HG02852 (cell line): ENCODE results near the gene STARD10.
"Not testable (repeated sequence)": the region's sequence is repeated elsewhere in the genome, so short reads cannot be mapped to it uniquely, and the experiment has no call there.

Experiments
- ATAC-seq: cut with Tn5 transposase; IDR thresholded peaks from one replicate; pipeline ENCODE4 v1.9.1; 2021; ENCODE audit warnings: mild to moderate bottlenecking, moderate library complexity; ENCODE audit not compliant: unreplicated experiment

STARD10 gene

DNA sequence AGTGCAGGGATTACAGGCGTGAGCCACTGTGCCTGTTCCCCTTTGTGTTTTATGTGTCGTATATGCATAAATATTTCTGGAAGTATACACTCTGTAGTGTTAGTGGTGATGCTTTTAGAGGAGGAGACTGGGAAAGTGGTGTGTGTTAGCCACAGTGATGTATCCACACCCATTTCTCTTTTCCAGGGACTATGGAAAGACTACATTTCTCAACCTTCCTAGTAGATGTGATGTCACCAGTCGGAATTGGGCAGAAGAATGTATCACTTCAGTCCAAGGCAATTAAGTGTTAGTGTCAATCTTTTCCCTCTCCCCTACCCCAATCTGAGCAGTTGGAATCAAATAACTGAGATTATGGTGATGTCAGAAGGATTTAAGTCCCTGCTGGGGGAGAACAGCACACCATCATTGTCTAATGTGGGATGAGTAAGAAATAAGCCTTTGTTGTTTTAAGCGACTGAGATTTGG is 14.5 kb upstream of the STARD10 start:
- no peak for ATAC-seq

DNA sequence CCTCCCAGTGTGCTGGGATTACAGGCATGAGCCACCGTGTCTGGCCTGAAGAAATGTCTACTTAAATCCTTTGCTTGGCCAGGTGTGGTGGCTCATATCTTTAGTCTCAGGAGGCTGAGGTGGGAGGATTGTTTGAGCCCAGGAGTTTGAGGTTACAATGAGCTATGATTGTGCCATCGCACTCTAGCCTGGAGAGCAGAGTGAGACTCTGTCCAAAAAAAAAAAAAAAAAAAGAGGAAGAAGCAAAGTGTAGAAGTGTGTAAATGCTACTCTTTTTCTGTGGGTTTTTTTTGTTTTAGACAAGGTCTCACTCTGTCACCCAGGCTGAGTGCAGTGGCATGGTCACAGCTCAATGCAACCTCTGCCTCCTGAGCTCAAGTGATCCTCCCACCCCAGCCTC is 13.9 kb upstream of the STARD10 start:
- ATAC-seq, result no peak

- ATAC-seq, result no peak
These were observed 13.3 kb upstream of the STARD10 start for GRCh38 chr11:72807021-72807693.

DNA sequence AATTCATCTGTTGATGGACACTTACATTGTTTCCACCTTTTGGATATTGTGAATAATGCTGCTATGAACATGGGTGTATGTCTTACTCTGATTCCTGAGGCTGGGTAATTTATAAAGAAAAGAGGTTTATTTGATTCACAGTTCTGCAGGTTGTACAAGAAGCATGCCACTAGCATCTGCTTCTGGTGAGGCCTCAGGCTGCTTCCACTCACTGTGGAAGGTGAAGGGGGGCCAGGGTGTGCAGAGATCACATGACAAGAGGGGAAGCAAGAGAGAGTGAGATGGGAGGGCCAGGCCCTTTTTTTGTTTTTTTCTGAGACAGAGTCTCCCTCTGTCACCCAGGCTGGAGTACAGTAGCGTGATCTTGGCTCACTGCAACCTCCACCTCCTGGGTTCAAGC is 12.5 kb upstream of the STARD10 start:
- not testable (repeated sequence) for ATAC-seq

DNA sequence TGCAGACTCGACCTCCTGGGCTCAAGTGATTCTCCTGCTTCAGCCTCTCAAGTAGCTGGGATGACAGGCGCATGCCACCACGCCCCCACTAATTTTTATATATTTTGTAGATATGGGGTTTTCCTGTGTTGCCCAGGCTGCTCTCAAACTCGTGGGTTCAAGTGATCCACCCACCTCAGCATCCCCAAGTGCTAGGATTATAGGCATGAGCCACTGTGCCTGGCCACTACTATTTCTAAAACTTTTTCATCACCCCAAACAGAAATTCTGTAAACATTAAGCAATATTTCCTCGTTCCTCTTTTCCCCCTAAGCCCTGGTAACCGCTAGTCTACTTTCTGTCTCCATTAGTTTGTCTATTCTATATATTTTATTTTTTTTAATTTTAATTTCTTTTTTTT is 11.4 kb upstream of the STARD10 start:
- no peak for ATAC-seq

DNA sequence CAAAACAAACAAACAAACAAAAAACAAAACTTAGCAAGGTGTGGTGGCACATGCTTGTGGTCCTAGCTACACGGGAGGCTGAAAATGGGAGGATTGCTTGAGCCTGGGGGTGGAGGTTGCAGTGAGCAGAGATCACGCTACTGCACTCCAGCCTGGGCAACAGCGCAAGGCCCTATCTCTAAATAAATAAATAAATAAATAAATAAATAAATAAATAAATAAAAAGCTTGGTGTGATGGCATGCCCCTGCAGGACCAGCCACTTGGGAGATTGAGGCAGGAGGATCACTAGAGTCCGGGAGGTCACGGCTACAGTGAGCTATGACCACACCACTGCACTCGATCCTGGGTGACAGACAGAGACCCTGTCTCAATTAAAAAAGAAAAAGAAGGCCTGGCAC is 9.0 kb upstream of the STARD10 start:
- no peak for ATAC-seq

GRCh38 chr11:72799441-72799840 is 5.6 kb upstream of the STARD10 start:
- ATAC-seq, result no peak

DNA sequence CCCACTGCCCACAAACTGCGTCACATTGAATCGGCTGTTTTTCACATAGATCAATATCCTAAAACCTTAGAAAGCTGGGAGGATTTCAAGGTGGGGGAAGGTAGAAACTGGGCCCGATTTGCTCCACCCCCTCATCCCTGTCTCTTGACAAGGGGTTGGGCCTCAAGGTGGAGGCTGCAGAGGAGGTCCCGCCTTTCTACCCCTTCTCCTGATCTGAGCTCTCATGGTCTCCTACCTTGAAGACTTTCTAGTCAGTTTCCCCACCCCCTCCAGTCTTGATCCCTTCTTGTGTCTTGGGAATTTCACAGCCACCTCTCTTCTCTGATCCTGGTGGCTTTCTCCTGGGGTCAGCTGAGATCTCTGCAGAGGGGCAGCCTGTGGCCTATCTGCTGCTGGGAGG is 4.5 kb upstream of the STARD10 start:
- ATAC-seq, result no peak

DNA sequence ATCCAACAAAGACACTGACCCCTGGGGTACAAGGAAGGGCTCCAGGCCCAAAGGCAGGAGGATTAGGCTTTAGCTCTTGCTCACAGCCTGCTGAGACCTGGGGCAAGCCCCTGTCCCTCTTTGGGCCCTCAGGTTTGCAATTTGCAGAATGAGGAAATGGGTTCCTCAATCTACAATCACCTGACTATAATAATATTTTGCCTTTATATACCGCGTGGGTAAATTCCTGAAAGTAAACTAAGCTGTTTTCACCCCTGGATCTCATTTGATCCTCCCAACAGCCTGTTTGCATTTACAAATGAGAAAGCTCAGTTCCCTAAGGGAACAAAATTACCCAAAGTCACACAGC is 797 bp downstream of the STARD10 start:
- ATAC-seq, result no peak

DNA sequence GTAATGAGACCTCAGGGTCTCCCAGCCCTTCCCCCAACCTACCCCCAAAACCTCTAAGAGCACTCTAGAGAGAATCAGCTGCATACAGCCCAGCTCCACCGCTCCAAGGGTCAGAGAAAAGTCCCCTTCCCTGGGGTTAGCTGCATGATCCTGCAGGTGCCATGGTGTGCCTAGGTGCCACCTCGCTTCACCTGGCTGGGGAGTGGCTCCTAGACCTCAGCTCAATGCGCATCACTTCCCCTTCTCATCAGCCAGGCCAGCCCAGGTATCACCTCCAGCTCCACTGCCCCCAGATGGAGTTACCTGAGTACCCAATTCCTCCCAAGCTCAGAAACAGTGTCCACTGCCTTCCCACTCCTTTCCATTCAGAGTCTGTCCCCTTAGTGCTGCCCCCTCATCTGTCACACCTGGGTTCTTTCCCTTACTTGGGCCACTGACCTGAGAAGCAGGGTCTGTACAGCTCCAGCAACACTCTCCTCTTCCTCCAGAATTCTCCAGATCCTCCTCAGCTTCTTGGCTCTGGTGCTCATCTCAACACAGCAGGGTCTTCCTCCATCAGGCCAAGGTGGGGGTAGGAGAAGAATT is 1.3 kb downstream of the STARD10 start:
- no peak for ATAC-seq

GRCh38 chr11:72791228-72791627 is 2.6 kb downstream of the STARD10 start:
- ATAC-seq, result not testable (repeated sequence)

- ATAC-seq, result no peak
These were observed 4.2 kb downstream of the STARD10 start for GRCh38 chr11:72789493-72790131.

GRCh38 chr11:72788241-72788640 is 5.6 kb downstream of the STARD10 start:
- no peak for ATAC-seq

- no peak for ATAC-seq
These were observed 6.4 kb downstream of the STARD10 start for GRCh38 chr11:72787216-72788104.

GRCh38 chr11:72786305-72787215 is 7.3 kb downstream of the STARD10 start:
- ATAC-seq, result no peak

DNA sequence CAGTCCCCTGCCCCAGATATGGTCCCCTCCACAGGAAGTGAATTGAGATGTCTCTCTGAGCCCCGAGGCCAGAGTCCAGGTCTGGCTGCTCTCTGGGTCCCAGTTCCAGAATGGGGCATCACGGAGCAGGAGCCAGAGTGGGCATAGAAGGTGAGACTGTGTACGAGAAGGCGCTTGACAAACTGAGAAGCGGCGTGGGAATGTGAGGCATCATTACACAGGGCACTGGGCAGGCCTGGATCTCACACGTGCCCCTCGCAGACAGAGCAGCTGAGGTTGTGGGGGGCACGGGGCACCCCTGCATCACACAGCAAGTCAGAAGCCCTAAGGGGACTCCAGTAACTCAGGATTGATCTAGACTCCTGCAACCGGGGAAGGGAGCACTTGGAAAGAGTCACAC is 9.2 kb downstream of the STARD10 start:
- ATAC-seq, result no peak

DNA sequence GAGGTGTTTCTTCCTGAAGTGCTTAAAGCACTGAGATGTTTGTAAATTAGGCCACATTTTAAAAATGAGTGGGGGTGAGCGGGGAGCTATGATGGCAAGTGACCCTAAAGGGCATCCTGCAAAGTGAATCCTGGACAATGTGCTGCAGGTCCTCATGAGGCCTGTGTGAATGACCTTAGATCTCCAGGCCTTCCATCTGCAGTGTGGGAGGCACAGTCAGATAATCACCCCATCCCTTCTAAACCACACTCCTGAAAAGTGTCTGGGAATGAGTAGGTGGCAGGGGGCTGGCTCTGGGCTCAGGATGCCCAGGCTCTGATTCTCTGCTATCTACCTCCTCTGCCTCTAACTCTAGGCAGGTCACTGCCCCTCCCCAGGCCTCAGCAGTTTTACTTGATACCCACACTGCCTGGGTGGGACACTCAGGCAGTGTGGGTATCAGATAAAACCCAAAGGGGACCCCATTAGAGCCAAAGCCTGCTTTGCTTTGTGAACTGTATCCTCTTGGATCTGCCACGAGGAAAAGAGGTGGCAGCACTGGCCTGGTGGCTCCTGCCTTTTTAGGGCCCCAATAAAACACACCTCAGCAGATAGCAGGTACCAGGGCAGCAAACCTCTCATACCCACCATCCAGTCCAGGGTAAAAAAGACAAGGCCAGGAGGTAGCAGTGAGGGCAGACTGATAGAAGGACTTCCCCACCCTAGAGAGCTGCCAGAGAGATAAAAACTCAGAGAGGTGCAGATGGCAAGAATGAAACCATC is 10.5 kb downstream of the STARD10 start:
- no peak for ATAC-seq

- ATAC-seq, result no peak
These were observed 11.5 kb downstream of the STARD10 start for GRCh38 chr11:72782081-72782920.
